Skeletal muscle satellite cell (primary cell): ENCODE measurements around the gene WNT5B.

ENCODE experiments used
- H3K27me3 ChIP-seq: 2 replicates; pipeline ENCODE4 v1.7.0; 2013; ENCODE audit warnings: low read length; ENCODE audit not compliant: control insufficient read depth, insufficient read depth
- H3K36me3 ChIP-seq: 2 replicates; pipeline ENCODE4 v1.7.0; 2013; ENCODE audit warnings: mild to moderate bottlenecking, control low read depth, low read length; ENCODE audit not compliant: insufficient read depth
- H3K4me1 ChIP-seq: 2 replicates; pipeline ENCODE4 v1.7.0; 2013; ENCODE audit warnings: low read length; ENCODE audit not compliant: control insufficient read depth, insufficient read depth
- H3K4me2 ChIP-seq: 2 replicates; pipeline ENCODE4 v1.7.0; 2013; ENCODE audit warnings: mild to moderate bottlenecking, low read length
- H3K4me3 ChIP-seq: 2 replicates; pipeline ENCODE4 v1.7.0; 2013; ENCODE audit warnings: low read length
- H3K9ac ChIP-seq: 2 replicates; pipeline ENCODE4 v1.7.0; 2013; ENCODE audit warnings: mild to moderate bottlenecking, low read depth, low read length, moderate library complexity
- H3K9me3 ChIP-seq: replicated peaks from 2 replicates; pipeline ENCODE4 v1.7.0; 2013; ENCODE audit warnings: mild to moderate bottlenecking, control low read depth, low read length

The WNT5B gene

DNA sequence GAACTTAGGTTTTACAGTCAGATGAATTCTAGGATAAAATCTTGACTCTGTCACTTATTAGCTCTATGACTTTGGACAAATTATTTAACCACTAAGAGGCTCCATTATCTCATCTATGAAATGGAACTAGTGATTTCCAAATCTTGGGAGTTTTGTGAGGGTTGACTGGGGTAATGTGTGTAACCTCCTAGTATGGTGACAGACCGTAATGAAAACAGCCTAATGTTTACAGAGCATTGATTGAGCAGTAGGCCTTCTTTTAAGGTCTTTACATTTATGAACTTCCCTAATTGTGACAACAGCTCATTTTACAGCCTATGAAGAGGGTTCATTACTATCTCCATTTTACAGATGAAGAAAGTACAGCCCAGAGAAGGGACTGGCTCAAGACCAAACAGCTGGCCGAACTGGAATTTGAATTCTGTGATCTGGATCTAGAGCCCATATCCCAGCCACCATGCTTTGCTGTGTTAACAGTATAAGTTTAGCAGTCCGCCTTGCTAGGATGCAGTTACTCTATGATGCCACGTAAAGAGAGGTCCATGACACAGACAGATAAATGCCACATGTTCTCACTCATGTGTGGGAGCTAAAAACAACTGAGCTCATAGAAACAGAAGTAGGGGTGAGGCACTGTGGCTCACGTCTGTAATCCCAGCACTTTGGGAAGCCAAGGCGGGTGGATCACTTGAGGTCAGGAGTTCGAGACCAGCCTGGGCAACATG is 25.6 kb upstream of the WNT5B start:
- no peak overlapping the region for H3K9ac ChIP-seq
- no peaks in the 10 kb centered on the region for H3K27me3 ChIP-seq
- no peak overlapping the region for H3K4me2 ChIP-seq
- H3K4me3 ChIP-seq = no peak overlapping the region
- peaks cover 53% of the 10 kb centered on the region for H3K4me1 ChIP-seq
- no peaks in the 10 kb centered on the region for H3K9me3 ChIP-seq
- no peaks in the 10 kb centered on the region for H3K36me3 ChIP-seq

DNA sequence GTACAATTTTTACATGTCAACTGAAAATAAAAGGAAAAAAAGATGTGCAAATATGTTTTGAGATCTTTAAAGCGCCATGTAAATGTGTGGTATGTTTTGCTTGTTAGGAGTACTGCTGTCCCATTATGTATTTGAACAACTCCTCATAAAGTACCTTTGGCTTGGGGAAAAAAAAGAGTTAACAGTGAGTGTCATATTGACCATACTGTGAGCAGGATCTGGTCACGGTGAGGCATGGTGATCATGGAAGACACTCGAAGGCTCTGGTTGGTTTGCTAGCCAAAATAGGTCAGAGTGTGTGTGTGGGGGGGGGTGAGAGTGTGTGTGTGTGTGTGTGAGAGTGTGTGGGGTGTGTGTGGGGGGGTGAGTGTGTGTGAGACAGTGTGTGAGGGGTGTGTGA is 24.6 kb upstream of the WNT5B start:
- Histone ChIP-seq H3K36me3 (no peaks in the 10 kb centered on the region), H3K9me3 (no peaks in the 10 kb centered on the region), H3K9ac (no peak overlapping the region), H3K4me1 (peaks cover 60% of the 10 kb centered on the region), H3K4me3 (no peak overlapping the region), H3K4me2 (no peak overlapping the region), H3K27me3 (no peaks in the 10 kb centered on the region)

DNA sequence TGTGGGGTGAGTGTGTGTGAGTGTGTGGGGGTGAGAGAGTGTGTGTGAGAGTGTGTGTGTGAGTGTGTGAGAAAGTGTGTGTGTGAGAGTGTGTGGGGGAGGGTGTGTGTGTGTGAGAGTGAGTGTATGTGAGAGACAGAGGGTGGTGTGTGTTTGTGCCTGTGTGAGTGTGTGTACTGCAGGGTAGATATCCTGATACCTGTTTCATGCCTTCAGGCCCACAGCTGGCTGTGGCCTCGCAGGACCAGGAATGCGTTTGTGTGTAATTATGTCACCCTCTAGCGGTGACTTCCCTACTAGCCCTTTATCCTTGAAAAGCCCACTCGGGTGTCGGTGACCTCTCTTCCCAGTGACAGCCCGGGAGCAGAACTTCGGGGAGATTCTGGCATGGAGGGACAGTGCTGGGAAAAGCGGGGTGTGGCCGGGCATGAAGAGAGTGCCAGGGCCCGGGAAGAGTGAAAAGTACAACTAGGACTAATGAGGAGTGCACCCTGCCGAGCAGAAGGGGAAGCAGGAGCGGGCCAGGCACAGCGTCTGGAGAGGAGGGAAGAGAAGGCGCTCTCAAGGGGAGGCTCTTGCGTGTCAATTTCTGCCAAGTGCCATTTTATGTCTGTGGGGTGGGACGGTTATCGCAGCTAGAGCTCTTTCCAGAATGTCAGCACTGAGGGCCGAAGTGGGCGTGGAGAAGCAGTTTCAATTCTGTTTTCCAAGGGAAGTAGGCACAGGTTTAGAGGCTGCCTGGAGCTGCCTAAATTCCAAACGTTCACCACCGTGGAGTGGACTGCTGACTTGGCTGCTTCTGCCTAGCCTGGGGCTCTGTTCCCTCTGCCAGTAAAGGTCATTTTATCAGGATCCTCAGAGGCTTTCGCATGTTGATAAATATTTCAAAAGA is 23.7 kb upstream of the WNT5B start:
- H3K27me3 ChIP-seq = no peaks in the 10 kb centered on the region
- H3K9me3 ChIP-seq = no peaks in the 10 kb centered on the region
- peak overlapping the region; percentile 86 for H3K4me2 ChIP-seq
- H3K4me1 ChIP-seq = peaks cover 60% of the 10 kb centered on the region
- no peaks in the 10 kb centered on the region for H3K36me3 ChIP-seq
- H3K9ac ChIP-seq = peak overlapping the region; percentile 65
- H3K4me3 ChIP-seq = peak overlapping the region; percentile 62

DNA sequence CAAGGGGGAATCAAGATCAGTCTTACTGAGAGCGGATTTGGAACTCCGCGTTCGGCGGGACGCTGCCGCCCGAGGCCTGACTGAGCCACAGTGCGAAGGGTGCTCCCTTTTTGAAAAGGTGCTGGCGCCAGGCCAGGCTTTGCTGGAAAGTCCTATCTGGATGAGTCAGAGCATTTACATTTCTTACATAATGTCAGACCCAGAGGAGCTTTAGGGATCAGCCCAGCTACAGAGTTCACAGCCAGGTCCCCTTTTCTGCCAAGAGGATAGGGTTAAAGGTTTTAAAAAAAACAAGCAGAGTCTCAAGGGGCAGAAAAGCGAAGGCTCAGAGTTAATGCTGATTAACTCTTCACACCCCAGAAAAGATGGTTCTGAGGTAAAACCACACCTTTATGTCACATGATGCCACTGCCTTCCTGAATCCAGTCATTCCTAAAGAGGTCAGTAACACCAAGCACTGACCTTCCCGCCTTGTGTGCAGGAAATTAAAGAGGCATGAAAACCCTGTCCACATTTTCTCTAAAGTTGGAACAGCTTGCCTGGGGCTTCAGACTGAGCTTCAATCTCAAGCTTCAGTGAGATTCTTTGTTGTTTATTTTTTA is 22.9 kb upstream of the WNT5B start:
- Histone ChIP-seq H3K27me3 (no peaks in the 10 kb centered on the region), H3K4me1 (peaks cover 61% of the 10 kb centered on the region), H3K4me3 (peak overlapping the region; percentile 62), H3K4me2 (peak overlapping the region; percentile 86), H3K9me3 (no peaks in the 10 kb centered on the region), H3K9ac (peak overlapping the region; percentile 65), H3K36me3 (no peaks in the 10 kb centered on the region)

DNA sequence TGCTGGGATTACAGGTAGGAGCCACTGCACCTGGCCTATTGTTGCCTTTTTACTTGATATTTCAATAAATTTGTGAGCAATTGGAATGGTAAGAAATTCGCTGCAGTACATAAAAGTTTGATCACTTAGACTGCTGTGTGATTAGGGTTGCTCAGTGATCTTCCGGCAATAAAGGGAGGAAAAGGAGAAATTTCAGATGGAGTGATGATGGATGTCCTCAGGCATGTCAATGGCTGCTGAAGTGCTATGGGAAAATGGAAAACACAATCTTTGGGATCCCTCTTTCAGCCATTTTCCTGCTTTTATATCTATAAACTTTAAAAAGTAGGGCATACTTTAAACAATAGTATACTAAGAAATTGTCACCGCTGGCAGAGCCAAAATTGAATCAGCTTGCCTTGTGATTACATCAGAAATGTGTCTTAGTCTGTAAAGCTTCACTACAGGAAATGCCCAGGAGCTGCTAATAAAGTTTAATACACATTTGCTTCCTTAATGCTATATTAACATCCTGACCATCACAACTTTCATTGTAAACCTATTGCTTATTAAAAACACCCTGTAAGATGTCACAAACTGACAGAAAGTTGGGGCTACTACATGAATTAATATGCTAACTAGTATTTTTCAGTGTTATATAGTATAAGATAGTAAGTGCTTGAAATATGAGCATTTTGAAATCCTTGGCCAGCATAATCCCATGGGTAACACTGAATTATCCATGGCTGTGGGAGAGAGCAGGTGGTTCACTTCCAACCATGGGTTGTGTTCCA is 20.9 kb upstream of the WNT5B start:
- Histone ChIP-seq H3K4me3 (no peak overlapping the region), H3K36me3 (no peaks in the 10 kb centered on the region), H3K27me3 (no peaks in the 10 kb centered on the region), H3K4me2 (peak overlapping the region; percentile 20), H3K9ac (no peak overlapping the region), H3K9me3 (no peaks in the 10 kb centered on the region), H3K4me1 (peaks cover 64% of the 10 kb centered on the region)

DNA sequence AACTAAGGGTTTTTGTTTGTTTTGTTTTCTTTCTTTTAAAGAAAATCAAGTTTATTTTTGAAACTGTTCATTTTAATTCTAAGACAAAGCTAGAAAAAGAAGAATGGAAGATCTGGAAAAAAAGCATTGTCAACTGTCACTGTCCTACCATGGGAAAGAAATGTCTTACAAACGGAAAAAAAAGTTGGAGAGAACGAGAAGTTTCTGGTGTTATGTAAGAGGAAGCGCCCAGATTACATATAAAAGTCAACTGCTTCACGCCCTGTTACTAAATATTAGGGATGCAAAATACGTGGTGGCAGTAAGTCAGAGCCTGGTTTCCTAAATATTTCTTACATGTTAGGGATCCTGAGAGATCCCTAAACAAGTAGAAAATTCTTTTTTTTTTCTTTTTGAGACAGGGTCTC is 20.3 kb upstream of the WNT5B start:
- Histone ChIP-seq H3K4me1 (peaks cover 61% of the 10 kb centered on the region), H3K9me3 (no peaks in the 10 kb centered on the region), H3K36me3 (no peaks in the 10 kb centered on the region), H3K27me3 (no peaks in the 10 kb centered on the region), H3K9ac (no peak overlapping the region), H3K4me2 (peak overlapping the region; percentile 20), H3K4me3 (no peak overlapping the region)

DNA sequence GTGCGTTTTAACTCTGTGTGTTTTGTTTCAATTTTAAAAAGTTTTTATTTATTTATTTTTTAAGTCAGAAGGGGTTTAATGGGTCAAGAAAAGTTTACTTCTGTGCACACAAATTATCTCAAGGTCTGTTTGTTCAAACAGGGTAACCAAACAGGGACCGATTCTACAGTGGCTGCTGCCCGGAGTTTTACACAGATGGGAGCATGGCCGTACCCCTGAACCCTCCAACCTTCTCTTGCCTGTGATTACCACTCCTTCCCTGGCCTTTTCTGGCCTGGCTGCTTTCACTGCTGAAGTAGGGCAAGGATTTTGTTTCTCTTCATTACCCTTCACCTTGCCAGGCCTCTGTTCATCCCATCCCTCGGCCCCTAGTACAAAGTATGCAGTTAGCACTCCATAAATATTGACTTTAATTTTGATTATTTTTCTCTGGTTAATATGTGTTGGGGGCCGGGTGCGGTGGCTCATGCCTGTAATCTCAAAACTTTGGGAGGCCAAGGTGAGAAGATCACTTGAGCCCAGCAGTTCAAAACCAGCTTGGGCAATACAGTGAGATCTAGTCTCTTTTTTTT is 18.9 kb upstream of the WNT5B start:
- no peak overlapping the region for H3K9ac ChIP-seq
- peaks cover 64% of the 10 kb centered on the region for H3K4me1 ChIP-seq
- H3K27me3 ChIP-seq = no peaks in the 10 kb centered on the region
- no peaks in the 10 kb centered on the region for H3K9me3 ChIP-seq
- no peak overlapping the region for H3K4me3 ChIP-seq
- H3K4me2 ChIP-seq = no peak overlapping the region
- no peaks in the 10 kb centered on the region for H3K36me3 ChIP-seq

DNA sequence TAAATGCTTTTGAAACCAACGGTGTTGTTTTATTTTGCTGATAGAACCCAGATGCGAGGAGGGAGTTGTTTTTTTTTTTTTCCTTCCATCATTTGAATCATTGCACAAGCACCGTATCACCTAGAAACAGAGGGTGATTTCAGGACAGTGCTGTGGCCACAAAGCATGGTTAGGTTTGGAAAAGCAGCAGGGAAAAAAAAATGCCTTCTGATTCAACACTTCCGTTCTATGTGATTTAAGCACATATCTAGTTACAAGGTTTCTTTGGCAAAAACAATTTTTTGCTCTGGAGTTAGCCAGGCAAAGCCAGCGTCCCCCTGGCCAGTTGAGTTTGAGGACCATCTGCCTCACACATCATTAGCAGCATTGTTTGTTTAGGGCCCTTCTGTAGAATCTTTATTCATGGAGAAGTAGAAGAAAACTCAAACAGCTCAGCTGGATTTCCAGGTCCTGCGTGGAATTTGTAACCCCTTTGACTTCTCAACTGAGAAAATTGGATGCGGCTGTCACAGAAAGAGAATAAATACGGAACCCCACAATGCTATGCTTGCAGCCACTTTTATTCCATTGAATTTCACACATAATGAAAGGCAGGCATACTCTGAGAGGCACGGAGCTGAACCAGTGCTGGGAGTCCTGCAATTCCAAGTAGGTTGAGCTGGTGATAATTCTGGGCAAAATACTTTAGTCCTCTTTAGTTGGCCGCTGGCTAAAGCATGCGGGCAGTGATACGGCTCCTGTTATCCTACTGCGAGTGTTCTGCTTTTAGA is 17.0 kb upstream of the WNT5B start:
- Histone ChIP-seq H3K4me2 (peak overlapping the region; percentile 81), H3K27me3 (no peaks in the 10 kb centered on the region), H3K4me1 (peaks cover 49% of the 10 kb centered on the region), H3K36me3 (no peaks in the 10 kb centered on the region), H3K4me3 (peak overlapping the region; percentile 54), H3K9me3 (no peaks in the 10 kb centered on the region), H3K9ac (peak overlapping the region; percentile 64)

DNA sequence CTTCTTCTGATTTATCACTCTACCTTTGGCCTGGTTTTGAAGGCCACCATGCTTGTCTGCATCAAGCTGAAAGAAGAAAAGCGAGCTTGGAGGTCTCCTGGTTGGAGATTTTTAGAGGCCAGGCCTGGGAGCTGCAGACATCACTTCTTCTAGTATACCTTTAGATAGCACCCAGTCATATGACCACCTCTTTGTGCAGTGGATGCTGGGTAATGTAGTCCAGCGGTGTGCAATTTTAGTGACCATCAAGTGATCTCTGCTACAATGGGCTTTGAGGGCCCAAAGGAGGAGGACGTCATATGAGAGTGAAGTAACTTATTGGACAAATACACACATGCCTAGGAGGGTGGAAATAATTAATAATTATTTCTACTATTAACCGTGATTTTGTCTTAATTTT is 15.2 kb upstream of the WNT5B start:
- no peak overlapping the region for H3K4me2 ChIP-seq
- H3K27me3 ChIP-seq = no peaks in the 10 kb centered on the region
- H3K9me3 ChIP-seq = no peaks in the 10 kb centered on the region
- H3K4me3 ChIP-seq = no peak overlapping the region
- H3K9ac ChIP-seq = no peak overlapping the region
- H3K4me1 ChIP-seq = peaks cover 45% of the 10 kb centered on the region
- no peaks in the 10 kb centered on the region for H3K36me3 ChIP-seq

DNA sequence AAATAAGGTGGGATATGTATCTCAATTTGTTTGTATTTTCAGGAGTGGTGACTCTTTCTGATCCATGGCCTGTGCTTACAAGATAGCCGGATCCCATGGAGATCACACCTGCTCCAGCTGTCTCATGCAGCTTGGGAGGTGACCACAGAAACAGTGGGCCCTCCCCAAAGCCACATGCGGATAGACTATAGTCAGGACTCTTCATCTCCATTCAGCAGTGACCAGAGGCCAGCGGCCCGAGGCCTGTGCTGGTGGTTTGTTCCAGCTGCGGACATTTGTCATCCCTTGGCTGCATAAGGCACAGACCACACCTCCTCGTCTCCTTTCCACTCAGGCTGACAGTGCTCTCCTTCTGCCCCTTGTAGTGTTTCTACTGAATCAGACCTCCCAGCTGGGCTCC is 14.7 kb upstream of the WNT5B start:
- no peaks in the 10 kb centered on the region for H3K27me3 ChIP-seq
- H3K4me1 ChIP-seq = peaks cover 43% of the 10 kb centered on the region
- H3K9ac ChIP-seq = no peak overlapping the region
- no peaks in the 10 kb centered on the region for H3K9me3 ChIP-seq
- H3K4me3 ChIP-seq = no peak overlapping the region
- H3K36me3 ChIP-seq = no peaks in the 10 kb centered on the region
- no peak overlapping the region for H3K4me2 ChIP-seq
